Liver (tissue), 3 donors: ENCODE results near the gene ART5.

ENCODE experiments used
- EGR1 ChIP-seq, 2 donors: IDR thresholded peaks; 2 replicates each; pipeline ENCODE4 v1.6.1; 2016 to 2018; ENCODE audit warnings: antibody characterized with exemption in 2 of 2, low read depth in 2 of 2
- NR2F2 ChIP-seq: IDR thresholded peaks from 2 replicates; pipeline ENCODE4 v1.6.1; 2016; ENCODE audit warnings: antibody characterized with exemption
- SP1 ChIP-seq: IDR thresholded peaks from 2 replicates; pipeline ENCODE4 v1.6.1; 2018; ENCODE audit warnings: antibody characterized with exemption, mild to moderate bottlenecking
- TF ChIP-seq, protein P1 (sequence below): fragments of 150-350 bp; IDR thresholded peaks from 2 replicates; pipeline ENCODE4 v1.5.1; 2017; ENCODE audit warnings: improper control_type of control experiment, low read depth, low read length; ENCODE audit not compliant: missing input control
- TF ChIP-seq, protein P2 (sequence below): IDR thresholded peaks from 2 replicates; pipeline ENCODE4 v1.6.1; 2016; ENCODE audit warnings: antibody characterized with exemption
- donor health status: healthy.
- donor health status: healthy.

DNA sequence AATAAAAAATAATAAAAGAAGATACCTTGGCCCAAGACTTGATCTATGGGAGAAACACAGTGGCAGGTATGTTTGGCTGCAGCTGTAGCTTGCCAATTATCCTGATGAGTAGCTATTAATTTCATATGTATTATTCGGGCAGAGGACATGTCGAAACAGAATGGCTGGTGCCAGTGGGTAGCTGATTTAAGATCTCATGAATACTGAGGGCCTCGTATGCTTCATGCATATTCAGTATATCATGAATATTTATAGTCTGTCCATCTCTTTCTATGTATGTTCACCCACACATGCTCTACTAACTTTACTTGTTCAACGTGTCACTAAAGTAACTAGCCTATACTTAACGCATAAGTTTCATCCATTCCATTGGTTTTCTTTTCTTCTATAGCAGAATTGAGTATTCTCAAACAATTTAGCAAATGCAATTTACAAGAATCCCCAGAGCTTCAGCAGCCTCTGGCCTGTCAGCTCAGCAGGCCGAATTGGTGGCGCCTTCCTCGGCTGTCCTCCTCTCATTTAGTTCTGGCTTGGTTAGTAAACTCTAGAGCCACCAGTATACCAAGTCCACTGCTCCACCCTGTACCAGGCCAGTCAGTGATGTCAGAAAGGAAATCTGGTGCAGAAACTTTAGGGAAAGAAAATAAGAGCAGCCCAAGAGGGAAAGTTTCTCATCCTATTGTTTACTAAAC, 17.9 kb downstream of the ART5 start:
- TF ChIP-seq, protein P1, sequence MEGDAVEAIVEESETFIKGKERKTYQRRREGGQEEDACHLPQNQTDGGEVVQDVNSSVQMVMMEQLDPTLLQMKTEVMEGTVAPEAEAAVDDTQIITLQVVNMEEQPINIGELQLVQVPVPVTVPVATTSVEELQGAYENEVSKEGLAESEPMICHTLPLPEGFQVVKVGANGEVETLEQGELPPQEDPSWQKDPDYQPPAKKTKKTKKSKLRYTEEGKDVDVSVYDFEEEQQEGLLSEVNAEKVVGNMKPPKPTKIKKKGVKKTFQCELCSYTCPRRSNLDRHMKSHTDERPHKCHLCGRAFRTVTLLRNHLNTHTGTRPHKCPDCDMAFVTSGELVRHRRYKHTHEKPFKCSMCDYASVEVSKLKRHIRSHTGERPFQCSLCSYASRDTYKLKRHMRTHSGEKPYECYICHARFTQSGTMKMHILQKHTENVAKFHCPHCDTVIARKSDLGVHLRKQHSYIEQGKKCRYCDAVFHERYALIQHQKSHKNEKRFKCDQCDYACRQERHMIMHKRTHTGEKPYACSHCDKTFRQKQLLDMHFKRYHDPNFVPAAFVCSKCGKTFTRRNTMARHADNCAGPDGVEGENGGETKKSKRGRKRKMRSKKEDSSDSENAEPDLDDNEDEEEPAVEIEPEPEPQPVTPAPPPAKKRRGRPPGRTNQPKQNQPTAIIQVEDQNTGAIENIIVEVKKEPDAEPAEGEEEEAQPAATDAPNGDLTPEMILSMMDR = no peak
- TF ChIP-seq EGR1 (IDR thresholded peaks at IDR 0.05; ENCODE audit: low read depth in 2 of 2) (no peak), SP1 (no peak), NR2F2 (no peak)
- TF ChIP-seq, protein P2, sequence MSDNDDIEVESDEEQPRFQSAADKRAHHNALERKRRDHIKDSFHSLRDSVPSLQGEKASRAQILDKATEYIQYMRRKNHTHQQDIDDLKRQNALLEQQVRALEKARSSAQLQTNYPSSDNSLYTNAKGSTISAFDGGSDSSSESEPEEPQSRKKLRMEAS = no peak
